ENCODE data around the gene GATAD2B. TPM values are rescaled to one million over a fixed set of nuclear protein-coding genes. Genes with fewer than 3 reads are reported as not detected.

GATAD2B gene
- total RNA-seq, 1 donor from 2014 or later, result 48.4 TPM

- Histone ChIP-seq H3K79me2 (ENCODE audit: insufficient read depth, low read length) (no peaks in the 10 kb centered on the region), H2AFZ (ENCODE audit: low read depth, low read length) (peak overlapping the region; percentile 76), H3K4me3 (ENCODE audit: insufficient read depth, low read depth, low read length) (no peak overlapping the region), H3K4me2 (ENCODE audit: low read length) (no peak overlapping the region), H3K27ac (ENCODE audit: low read depth, low read length) (no peak overlapping the region), H3K4me1 (ENCODE audit: insufficient read depth, low read length) (peaks cover 16% of the 10 kb centered on the region), H3K36me3 (ENCODE audit: insufficient read depth, low read length) (no peaks in the 10 kb centered on the region), H3K27me3 (ENCODE audit: insufficient read depth, low read length) (no peaks in the 10 kb centered on the region), H4K20me1 (ENCODE audit: insufficient read depth, low read length) (no peaks in the 10 kb centered on the region), H3K9me3 (ENCODE audit: insufficient read depth, low read depth, low read length) (no peaks in the 10 kb centered on the region), H3K9ac (ENCODE audit: low read length) (no peak overlapping the region)
- peaks cover 7% of the 10 kb centered on the region for H3K27me3 Mint-ChIP-seq (ENCODE audit: low read depth, unreplicated experiment)
- no peaks in the 10 kb centered on the region for H3K9me3 Mint-ChIP-seq (ENCODE audit: unreplicated experiment)
- peaks cover 4% of the 10 kb centered on the region for H3K4me1 Mint-ChIP-seq (ENCODE audit: low read depth, unreplicated experiment)
- FAIRE-seq (no peak), DNase-seq (ENCODE audit: low read depth) (no peak)
- H3K27ac Mint-ChIP-seq (ENCODE audit: unreplicated experiment), result peak overlapping the region; percentile 69
- TF ChIP-seq CTCF (IDR thresholded peaks at IDR 0.05; ENCODE audit: insufficient read depth, low read depth, low read length) (no peak), EZH2 (IDR thresholded peaks at IDR 0.05; ENCODE audit: insufficient read depth, low read length) (no peak)
- no peaks in the 10 kb centered on the region for H3K36me3 Mint-ChIP-seq (ENCODE audit: low read depth, unreplicated experiment)
- no peak overlapping the region for H3K4me3 Mint-ChIP-seq (ENCODE audit: unreplicated experiment)
Measured at GRCh38 chr1:153789478-153790034, 133.2 kb downstream of the GATAD2B start.

- H3K4me3 Mint-ChIP-seq (ENCODE audit: unreplicated experiment), result no peak overlapping the region
- no peaks in the 10 kb centered on the region for H3K9me3 ChIP-seq (ENCODE audit: insufficient read depth, low read depth, low read length)
- H3K36me3 Mint-ChIP-seq (ENCODE audit: low read depth, unreplicated experiment), result no peaks in the 10 kb centered on the region
- H3K79me2 ChIP-seq (ENCODE audit: insufficient read depth, low read length), result no peaks in the 10 kb centered on the region
- no peak overlapping the region for H3K27ac Mint-ChIP-seq (ENCODE audit: unreplicated experiment)
- H3K4me1 Mint-ChIP-seq (ENCODE audit: low read depth, unreplicated experiment), result no peaks in the 10 kb centered on the region
- no peak overlapping the region for H3K9ac ChIP-seq (ENCODE audit: low read length)
- H3K27ac ChIP-seq (ENCODE audit: low read depth, low read length), result no peak overlapping the region
- FAIRE-seq, result no peak
- TF ChIP-seq CTCF (IDR thresholded peaks at IDR 0.05; ENCODE audit: insufficient read depth, low read depth, low read length) (no peak), EZH2 (IDR thresholded peaks at IDR 0.05; ENCODE audit: insufficient read depth, low read length) (no peak)
- no peaks in the 10 kb centered on the region for H3K9me3 Mint-ChIP-seq (ENCODE audit: unreplicated experiment)
- H3K4me2 ChIP-seq (ENCODE audit: low read length), result no peak overlapping the region
- DNase-seq (ENCODE audit: low read depth), result no peak
- H2AFZ ChIP-seq (ENCODE audit: low read depth, low read length), result no peak overlapping the region
- H3K4me3 ChIP-seq (ENCODE audit: insufficient read depth, low read depth, low read length), result no peak overlapping the region
- H3K27me3 Mint-ChIP-seq (ENCODE audit: low read depth, unreplicated experiment), result peaks cover 7% of the 10 kb centered on the region
- H3K4me1 ChIP-seq (ENCODE audit: insufficient read depth, low read length), result peaks cover 17% of the 10 kb centered on the region
- no peaks in the 10 kb centered on the region for H3K27me3 ChIP-seq (ENCODE audit: insufficient read depth, low read length)
- H3K36me3 ChIP-seq (ENCODE audit: insufficient read depth, low read length), result no peaks in the 10 kb centered on the region
- H4K20me1 ChIP-seq (ENCODE audit: insufficient read depth, low read length), result no peaks in the 10 kb centered on the region
Measured at GRCh38 chr1:153786038-153786790, 136.6 kb downstream of the GATAD2B start.

All from astrocyte (in vitro differentiated cells and primary cell).